Mesenchymal stem cell (in vitro differentiated cells and primary cell): Measurements from ENCODE around the gene FLOT1.
"Not testable (repeated sequence)": the region's sequence is repeated elsewhere in the genome, so short reads cannot be mapped to it uniquely, and the experiment has no call there.

Experiments
- DNase-seq: peaks from one replicate; pipeline ENCODE4 v3.0.0-alpha.2; 2013
- H2AFZ ChIP-seq: one replicate; pipeline ENCODE4 v1.6.1; 2013; ENCODE audit warnings: low read depth, mild to moderate bottlenecking, control low read depth, inconsistent platforms, low read length, moderate library complexity
- H2AK5ac ChIP-seq: 2 replicates; pipeline ENCODE4 v1.6.1; 2013; ENCODE audit warnings: low read length, moderate library complexity, mild to moderate bottlenecking, inconsistent platforms; ENCODE audit not compliant: severe bottlenecking
- H2BK120ac ChIP-seq: one replicate; pipeline ENCODE4 v1.6.1; 2013; ENCODE audit warnings: low read depth, mild to moderate bottlenecking, inconsistent platforms, low read length, moderate library complexity
- H2BK12ac ChIP-seq, 2 experiments: one replicate each; pipeline ENCODE4 v1.6.1; 2013; ENCODE audit warnings: inconsistent platforms in 2 of 2, low read length in 2 of 2, mild to moderate bottlenecking in 2 of 2, moderate library complexity in 2 of 2, control low read depth in 1 of 2
- H2BK15ac ChIP-seq: one replicate; pipeline ENCODE4 v1.6.1; 2013; ENCODE audit warnings: mild to moderate bottlenecking, low read depth, inconsistent platforms; ENCODE audit not compliant: poor library complexity, severe bottlenecking
- H2BK5ac ChIP-seq: 2 replicates; pipeline ENCODE4 v1.6.1; 2013; ENCODE audit warnings: low read depth, mild to moderate bottlenecking, low read length, control low read depth, inconsistent platforms; ENCODE audit not compliant: poor library complexity, severe bottlenecking
- H3K14ac ChIP-seq, 2 experiments: one replicate each; pipeline ENCODE4 v1.6.1; 2013; ENCODE audit warnings: inconsistent platforms in 2 of 2, low read length in 2 of 2, control low read depth in 1 of 2, mild to moderate bottlenecking in 1 of 2, moderate library complexity in 1 of 2
- H3K18ac ChIP-seq, 2 experiments: one replicate each; pipeline ENCODE4 v1.6.1; 2013; ENCODE audit warnings: inconsistent platforms in 2 of 2, low read length in 2 of 2, control low read depth in 1 of 2, low read depth in 1 of 2, mild to moderate bottlenecking in 1 of 2
- H3K23ac ChIP-seq, 2 experiments: one replicate each; pipeline ENCODE4 v1.6.1; 2013; ENCODE audit warnings: inconsistent platforms in 2 of 2, low read length in 2 of 2, mild to moderate bottlenecking in 2 of 2, moderate library complexity in 2 of 2, control low read depth in 1 of 2
- H3K27ac ChIP-seq: 2 replicates; pipeline ENCODE4 v1.5.1; 2013; ENCODE audit warnings: mild to moderate bottlenecking, moderate library complexity, low read length, control low read depth, inconsistent platforms; ENCODE audit not compliant: poor library complexity, severe bottlenecking
- H3K27me3 ChIP-seq, 2 experiments: 2 replicates each; pipeline versions ENCODE4 v1.6.1 to v1.7.0; 2013; ENCODE audit warnings: low read length in 2 of 2, mild to moderate bottlenecking in 2 of 2, moderate library complexity in 2 of 2, control low read depth in 1 of 2, inconsistent platforms in 1 of 2; ENCODE audit not compliant: control insufficient read depth in 1 of 2, insufficient read depth in 1 of 2
- H3K36me3 ChIP-seq, 2 experiments: 2 replicates each; pipeline versions ENCODE4 v1.6.1 to v1.7.0; 2013; ENCODE audit warnings: low read length in 2 of 2, control low read depth in 1 of 2, inconsistent platforms in 1 of 2, low read depth in 1 of 2, mild to moderate bottlenecking in 1 of 2; ENCODE audit not compliant: insufficient read depth in 2 of 2, control insufficient read depth in 1 of 2
- H3K4ac ChIP-seq, 2 experiments: one replicate each; pipeline ENCODE4 v1.6.1; 2013; ENCODE audit warnings: inconsistent platforms in 2 of 2, low read length in 2 of 2, mild to moderate bottlenecking in 2 of 2, moderate library complexity in 2 of 2, control low read depth in 1 of 2, low read depth in 1 of 2
- H3K4me1 ChIP-seq: 2 replicates; pipeline ENCODE4 v1.6.1; 2013; ENCODE audit warnings: low read depth, low read length, control low read depth; ENCODE audit not compliant: control insufficient read depth, insufficient read depth
- H3K4me2 ChIP-seq: 2 replicates; pipeline ENCODE4 v1.6.1; 2013; ENCODE audit warnings: low read length, mild to moderate bottlenecking, inconsistent platforms; ENCODE audit not compliant: poor library complexity, severe bottlenecking
- H3K4me3 ChIP-seq, 2 experiments: 2 replicates each; pipeline versions ENCODE4 v1.5.1 to v1.7.0; 2013; ENCODE audit warnings: low read length in 2 of 2, mild to moderate bottlenecking in 2 of 2, control low read depth in 1 of 2, low read depth in 1 of 2; ENCODE audit not compliant: insufficient read depth in 1 of 2
- H3K79me1 ChIP-seq: replicated peaks from 2 replicates; pipeline ENCODE4 v1.6.1; 2013; ENCODE audit warnings: mild to moderate bottlenecking, control low read depth, low read length, inconsistent platforms; ENCODE audit not compliant: poor library complexity, severe bottlenecking
- H3K9ac ChIP-seq: 2 replicates; pipeline ENCODE4 v1.7.0; 2013; ENCODE audit warnings: mild to moderate bottlenecking, low read length, moderate library complexity
- H3K9me3 ChIP-seq: 2 replicates; pipeline ENCODE4 v1.7.0; 2013; ENCODE audit warnings: mild to moderate bottlenecking, low read length; ENCODE audit not compliant: control insufficient read depth
- H4K8ac ChIP-seq: one replicate; pipeline ENCODE4 v1.6.1; 2013; ENCODE audit warnings: inconsistent platforms, mild to moderate bottlenecking, low read length, moderate library complexity
- H4K91ac ChIP-seq: one replicate; pipeline ENCODE4 v1.6.1; 2013; ENCODE audit warnings: mild to moderate bottlenecking, low read length, inconsistent platforms
- WGBS: methylation state at CpG from one replicate; pipeline ENCODE4 v1.1.7; 2013; ENCODE audit warnings: mixed read lengths; 5-methylcytosine and 5-hydroxymethylcytosine counted together

The FLOT1 gene

GRCh38 chr6:30719356-30719755 lies 23.1 kb downstream of the FLOT1 start:
- Histone ChIP-seq H3K4me2 (peak overlapping the region; percentile 54), H2BK12ac (peak overlapping the region in 1 of 2 experiments; percentile 66), H3K27ac (peak overlapping the region; percentile 96), H3K27me3 (no peaks in the 10 kb centered on the region), H3K4me3 (peak overlapping the region in 1 of 2 experiments; percentile 93), H2BK15ac (no peak overlapping the region), H3K23ac (no peak overlapping the region), H3K79me1 (peaks cover 6% of the 10 kb centered on the region), H3K36me3 (peaks cover 23 to 31% of the 10 kb centered on the region in 2 experiments), H4K8ac (no peak overlapping the region), H3K4ac (peak overlapping the region; percentile 60 to 79), H3K9me3 (no peaks in the 10 kb centered on the region), H2BK120ac (peak overlapping the region; percentile 6), H2AFZ (no peak overlapping the region), H3K14ac (no peak overlapping the region), H3K18ac (peak overlapping the region; percentile 61 to 80), H3K4me1 (peaks cover 11% of the 10 kb centered on the region), H3K9ac (peak overlapping the region; percentile 99), H2AK5ac (peak overlapping the region; percentile 79), H2BK5ac (peak overlapping the region; percentile 66), H4K91ac (no peak overlapping the region)
- 21% methylated on average over 8 of the region's 8 CpGs for WGBS
- no peak for DNase-seq

DNA sequence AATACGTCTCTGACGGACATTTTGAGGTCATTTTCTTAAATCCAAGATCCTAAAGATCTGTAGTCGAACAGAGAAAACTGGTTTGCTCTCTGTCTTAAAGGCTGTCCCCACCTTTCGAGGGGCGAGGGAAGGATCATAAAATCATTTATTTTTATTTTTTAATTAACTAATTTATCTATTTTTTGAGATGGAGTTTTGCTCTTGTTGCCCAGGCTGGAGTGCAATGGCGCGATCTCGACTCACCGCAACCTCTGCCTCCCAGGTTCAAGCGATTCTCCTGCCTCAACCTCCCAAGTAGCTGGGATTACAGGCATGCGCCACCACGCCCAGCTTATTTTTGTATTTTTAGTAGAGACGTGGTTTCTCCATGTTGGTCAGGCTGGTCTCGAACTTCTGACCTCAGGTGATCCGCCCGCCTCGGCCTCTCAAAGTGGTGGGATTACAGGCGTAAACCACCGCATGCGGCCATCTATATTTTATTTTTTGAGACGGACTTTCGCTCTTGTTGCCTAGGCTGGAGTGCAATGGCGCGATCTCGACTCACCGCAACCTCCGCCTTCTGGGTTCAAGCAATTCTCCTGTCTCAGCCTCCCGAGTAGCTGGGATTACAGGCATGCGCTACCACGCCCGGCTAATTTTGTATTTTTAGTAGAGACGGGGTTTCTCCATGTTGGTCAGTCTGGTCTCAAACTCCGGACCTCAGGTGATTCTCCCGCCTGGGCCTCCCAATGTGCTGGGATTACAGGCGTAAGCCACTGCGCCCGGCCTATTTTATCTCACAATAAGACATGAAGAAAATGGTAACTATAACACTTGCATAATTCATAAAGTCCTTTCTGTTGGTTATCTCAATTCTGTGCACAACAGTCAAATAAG lies 24.4 kb downstream of the FLOT1 start:
- Histone ChIP-seq H3K36me3 (peaks cover 16 to 31% of the 10 kb centered on the region in 2 experiments), H2BK5ac (peak overlapping the region; percentile 39), H3K27ac (peak overlapping the region; percentile 86), H2AK5ac (peak overlapping the region; percentile 22), H3K4me2 (peak overlapping the region; percentile 3), H3K79me1 (peaks cover 12% of the 10 kb centered on the region), H3K4me3 (peak overlapping the region in 1 of 2 experiments; percentile 77), H3K9ac (peak overlapping the region; percentile 99)
- H4K91ac ChIP-seq, H3K23ac ChIP-seq, H3K9me3 ChIP-seq, DNase-seq, H3K14ac ChIP-seq, H4K8ac ChIP-seq, H2BK12ac ChIP-seq, H3K4ac ChIP-seq, H2AFZ ChIP-seq, H2BK15ac ChIP-seq, H2BK120ac ChIP-seq, H3K4me1 ChIP-seq, H3K18ac ChIP-seq, H3K27me3 ChIP-seq: not testable (repeated sequence)
- WGBS: 85% methylated on average over 31 of the region's 37 CpGs

DNA sequence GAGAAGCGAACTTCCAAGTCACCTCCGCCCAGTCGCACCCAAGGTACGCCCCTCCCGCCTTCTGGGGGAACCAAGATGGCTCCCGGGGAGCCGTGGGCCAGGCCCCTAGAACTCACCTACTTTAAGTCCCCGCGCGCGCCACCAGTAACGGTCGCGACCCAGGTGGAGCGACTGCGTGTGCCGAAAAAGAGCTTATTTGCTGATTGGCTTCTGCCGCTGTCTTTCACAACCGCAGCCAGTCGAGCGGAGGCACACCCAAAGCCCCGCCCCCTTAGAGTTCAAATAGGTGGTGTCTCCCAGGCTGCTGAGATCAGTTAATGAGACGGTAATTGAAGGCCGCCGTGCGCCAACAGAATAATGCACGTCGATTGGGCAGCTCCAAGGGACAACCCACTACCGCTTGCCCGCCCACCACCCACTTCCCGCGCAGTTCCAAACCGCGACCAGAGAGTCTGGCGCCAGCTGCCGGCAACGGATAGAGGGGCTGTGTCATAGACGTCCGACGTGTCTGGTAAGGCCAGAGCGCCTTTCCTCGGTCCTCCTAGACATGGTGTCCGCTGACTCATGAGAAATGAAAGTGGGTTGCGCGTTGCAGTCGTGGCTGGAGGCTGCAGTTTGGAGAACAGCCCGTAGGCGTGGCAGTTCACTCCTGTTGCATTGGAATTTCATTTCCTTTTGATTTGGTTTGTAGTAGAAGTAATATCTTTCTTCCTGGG lies 25.2 kb downstream of the FLOT1 start, which contains the start of gene MDC1:
Gene MDC1 (minus strand): TSS at position 153 of the 716 bp plus-strand sequence. CDS start 2,106 bp downstream, outside the sequence.
- no peak within 1 kb of the TSS for H3K23ac ChIP-seq
- H3K27me3 ChIP-seq: no peaks in the 10 kb centered on the region
- peak within 1 kb of the TSS; percentile 86 for H3K27ac ChIP-seq
- H3K18ac ChIP-seq: peak within 1 kb of the TSS; percentile 41 to 74
- H3K4me1 ChIP-seq: peaks cover 4% of the 10 kb centered on the region
- peak within 1 kb of the TSS; percentile 92 for H3K9ac ChIP-seq
- H3K14ac ChIP-seq: peak within 1 kb of the TSS in 1 of 2 experiments; percentile 69
- peak; percentile 100 for DNase-seq
- peak within 1 kb of the TSS; percentile 53 for H2BK15ac ChIP-seq
- peaks cover 21 to 31% of the 10 kb centered on the region in 2 experiments for H3K36me3 ChIP-seq
- H2BK120ac ChIP-seq: peak within 1 kb of the TSS; percentile 73
- peak within 1 kb of the TSS; percentile 39 for H2BK5ac ChIP-seq
- H2BK12ac ChIP-seq: no peak within 1 kb of the TSS
- H3K79me1 ChIP-seq: peaks cover 20% of the 10 kb centered on the region
- peak within 1 kb of the TSS; percentile 35 for H3K4me2 ChIP-seq
- WGBS: under 1% methylated on average over 48 of the region's 48 CpGs
- H4K91ac ChIP-seq: peak within 1 kb of the TSS; percentile 81
- H2AK5ac ChIP-seq: peak within 1 kb of the TSS; percentile 17
- peak within 1 kb of the TSS; percentile 64 to 85 for H3K4me3 ChIP-seq
- no peaks in the 10 kb centered on the region for H3K9me3 ChIP-seq
- peak within 1 kb of the TSS; percentile 11 for H2AFZ ChIP-seq
- peak within 1 kb of the TSS; percentile 41 to 72 for H3K4ac ChIP-seq
- peak within 1 kb of the TSS; percentile 80 for H4K8ac ChIP-seq

DNA sequence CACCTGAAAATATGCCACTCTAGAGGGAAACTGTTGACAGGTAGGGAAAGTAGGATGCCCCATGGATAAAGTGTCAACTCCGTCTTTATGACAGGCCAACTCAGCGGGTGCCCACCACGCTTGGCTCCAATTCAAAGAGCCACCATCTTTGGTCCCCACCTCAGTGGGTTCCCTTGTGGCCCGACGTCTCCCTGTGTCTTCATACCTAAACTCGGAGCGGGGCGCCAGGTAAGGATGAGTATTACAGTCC lies 25.7 kb downstream of the FLOT1 start:
- H3K27me3 ChIP-seq: no peaks in the 10 kb centered on the region
- no peak for DNase-seq
- no peak overlapping the region for H2BK5ac ChIP-seq
- peak overlapping the region; percentile 64 to 85 for H3K4me3 ChIP-seq
- H4K91ac ChIP-seq: peak overlapping the region; percentile 81
- no peak overlapping the region for H3K14ac ChIP-seq
- peaks cover 23 to 34% of the 10 kb centered on the region in 2 experiments for H3K36me3 ChIP-seq
- H3K79me1 ChIP-seq: peaks cover 24% of the 10 kb centered on the region
- peak overlapping the region; percentile 92 for H3K9ac ChIP-seq
- peak overlapping the region; percentile 11 for H2AFZ ChIP-seq
- H2BK120ac ChIP-seq: peak overlapping the region; percentile 73
- peak overlapping the region; percentile 53 for H2BK15ac ChIP-seq
- 6% methylated on average over 8 of the region's 8 CpGs for WGBS
- no peaks in the 10 kb centered on the region for H3K9me3 ChIP-seq
- H3K23ac ChIP-seq: no peak overlapping the region
- H2BK12ac ChIP-seq: no peak overlapping the region
- no peak overlapping the region for H2AK5ac ChIP-seq
- peak overlapping the region; percentile 41 to 74 for H3K18ac ChIP-seq
- H3K4me1 ChIP-seq: peaks cover 4% of the 10 kb centered on the region
- H4K8ac ChIP-seq: peak overlapping the region; percentile 80
- H3K27ac ChIP-seq: peak overlapping the region; percentile 47
- peak overlapping the region; percentile 41 to 64 for H3K4ac ChIP-seq
- H3K4me2 ChIP-seq: peak overlapping the region; percentile 35
